A673 (cell line): ENCODE data around the gene COL9A3.

Experiments
- EZH2 ChIP-seq: fragments of 200-600 bp; sonication (generic); IDR thresholded peaks from 2 replicates; pipeline ENCODE4 v1.6.1; 2017; ENCODE audit warnings: borderline replicate concordance, low read depth, mild to moderate bottlenecking, mixed read lengths, antibody characterized with exemption, low read length; ENCODE audit not compliant: poor library complexity, severe bottlenecking
- TF ChIP-seq, protein P1 (sequence below): fragments of 300-800, 200-600 bp; sonication (generic); conservative IDR thresholded peaks from 2 replicates; pipeline ENCODE4 v1.5.1; 2017; ENCODE audit warnings: low read depth, mild to moderate bottlenecking, antibody characterized with exemption, low read length, moderate library complexity, mixed read lengths

- TF ChIP-seq, protein P1, sequence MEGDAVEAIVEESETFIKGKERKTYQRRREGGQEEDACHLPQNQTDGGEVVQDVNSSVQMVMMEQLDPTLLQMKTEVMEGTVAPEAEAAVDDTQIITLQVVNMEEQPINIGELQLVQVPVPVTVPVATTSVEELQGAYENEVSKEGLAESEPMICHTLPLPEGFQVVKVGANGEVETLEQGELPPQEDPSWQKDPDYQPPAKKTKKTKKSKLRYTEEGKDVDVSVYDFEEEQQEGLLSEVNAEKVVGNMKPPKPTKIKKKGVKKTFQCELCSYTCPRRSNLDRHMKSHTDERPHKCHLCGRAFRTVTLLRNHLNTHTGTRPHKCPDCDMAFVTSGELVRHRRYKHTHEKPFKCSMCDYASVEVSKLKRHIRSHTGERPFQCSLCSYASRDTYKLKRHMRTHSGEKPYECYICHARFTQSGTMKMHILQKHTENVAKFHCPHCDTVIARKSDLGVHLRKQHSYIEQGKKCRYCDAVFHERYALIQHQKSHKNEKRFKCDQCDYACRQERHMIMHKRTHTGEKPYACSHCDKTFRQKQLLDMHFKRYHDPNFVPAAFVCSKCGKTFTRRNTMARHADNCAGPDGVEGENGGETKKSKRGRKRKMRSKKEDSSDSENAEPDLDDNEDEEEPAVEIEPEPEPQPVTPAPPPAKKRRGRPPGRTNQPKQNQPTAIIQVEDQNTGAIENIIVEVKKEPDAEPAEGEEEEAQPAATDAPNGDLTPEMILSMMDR: no peak
- no peak for TF ChIP-seq EZH2
These were observed 14.7 kb upstream of the COL9A3 start for GRCh38 chr20:62802026-62802712.
